CD4-positive, alpha-beta T cell (primary cell): ENCODE measurements around the gene FNDC3A. TPM values are rescaled to one million over a fixed set of nuclear protein-coding genes. Genes with fewer than 3 reads are reported as not detected.

ENCODE experiments used
- ATAC-seq: fragments of 200-7000 bp; cut with Tn5 transposase; one replicate; pipeline ENCODE4 v1.10.0; 2022; ENCODE audit warnings: mild to moderate bottlenecking; ENCODE audit not compliant: poor library complexity
- CTCF ChIA-PET: fragments of 350-600 bp; sonication (Branson Sonifier 250); formaldehyde crosslinking; loops from one replicate; lab custom pipeline; 2021; ENCODE audit warnings: antibody characterized with exemption, inconsistent platforms; lab: Charles Lee
- POLR2A ChIA-PET: fragments of 350-600 bp; sonication (Branson Sonifier 250); formaldehyde crosslinking; loops from one replicate; lab custom pipeline; 2021; ENCODE audit warnings: antibody characterized with exemption, inconsistent platforms; lab: Charles Lee
- DNase-seq, 14 experiments: peaks; one replicate each; pipeline ENCODE4 v3.0.0-alpha.2; 2013 to 2020; ENCODE audit warnings: mixed read lengths in 2 of 14
- H3K27ac ChIP-seq, 2 donors: one replicate each; pipeline versions ENCODE4 v1.5.1 to v1.7.0; 2013; ENCODE audit warnings: low read length in 2 of 2, low read depth in 1 of 2, mild to moderate bottlenecking in 1 of 2
- H3K27me3 ChIP-seq, 2 experiments: 1 replicate in 1 of 2; 2 replicates in 1 of 2; pipeline versions ENCODE4 v1.6.1 to v1.7.0; 2013; ENCODE audit warnings: low read length in 2 of 2, control low read depth in 1 of 2, mild to moderate bottlenecking in 1 of 2, moderate library complexity in 1 of 2; ENCODE audit not compliant: insufficient read depth in 2 of 2, control insufficient read depth in 1 of 2
- H3K36me3 ChIP-seq: one replicate; pipeline ENCODE4 v1.6.1; 2013; ENCODE audit warnings: low read length, control low read depth; ENCODE audit not compliant: insufficient read depth
- H3K4me1 ChIP-seq: one replicate; pipeline ENCODE4 v1.6.1; 2013; ENCODE audit warnings: low read length, control low read depth; ENCODE audit not compliant: insufficient read depth
- H3K4me3 ChIP-seq: one replicate; pipeline ENCODE4 v1.5.1; 2013; ENCODE audit warnings: mild to moderate bottlenecking, low read length, moderate library complexity
- H3K9me3 ChIP-seq, 2 experiments: 1 replicate in 1 of 2; 2 replicates in 1 of 2; pipeline versions ENCODE4 v1.6.1 to v1.7.0; 2013; ENCODE audit warnings: low read length in 2 of 2, mild to moderate bottlenecking in 2 of 2, control low read depth in 1 of 2, moderate library complexity in 1 of 2; ENCODE audit not compliant: control insufficient read depth in 1 of 2, insufficient read depth in 1 of 2
- H3K27ac Mint-ChIP-seq: one replicate; pipeline ENCODE4 v1.8.0; 2020; ENCODE audit warnings: mixed read lengths
- H3K27me3 Mint-ChIP-seq: one replicate; pipeline ENCODE4 v1.8.0; 2021; ENCODE audit warnings: mixed read lengths
- H3K36me3 Mint-ChIP-seq: one replicate; pipeline ENCODE4 v1.8.0; 2021; ENCODE audit warnings: low read depth, mixed read lengths
- H3K4me1 Mint-ChIP-seq: one replicate; pipeline ENCODE4 v1.8.0; 2021; ENCODE audit warnings: low read depth, mixed read lengths
- H3K4me3 Mint-ChIP-seq: one replicate; pipeline ENCODE4 v1.8.0; 2020; ENCODE audit warnings: mild to moderate bottlenecking, mixed read lengths
- H3K9me3 Mint-ChIP-seq: one replicate; pipeline ENCODE4 v1.8.0; 2020; ENCODE audit warnings: mixed read lengths
- intact Hi-C, 2 experiments: fragments of 100-400 bp; cut with DNase I in 1 of 2; cut with micrococcal nuclease in 1 of 2; formaldehyde crosslinking; loops; one replicate each; pipeline versions ENCODE4 v1.15.1 to v1.9.0; 2023 to 2025; cut with DNase I, micrococcal nuclease
- total RNA-seq, 174 experiments: library from RNA in 2 of 174; stranded (reverse) in 2 of 174; gene quantifications; one replicate each; pipeline ENCODE4 v1.2.3 and lab custom pipeline; 2021 to 2026
- TF ChIP-seq, protein P1 (sequence below): fragments of 200-600 bp; IDR thresholded peaks from one replicate; pipeline ENCODE4 v1.8.0; 2022; ENCODE audit warnings: antibody characterized with exemption, mild to moderate bottlenecking

Gene FNDC3A
- total RNA-seq, 2 experiments from 2014 or later: 27.7 to 28.6 TPM

DNA sequence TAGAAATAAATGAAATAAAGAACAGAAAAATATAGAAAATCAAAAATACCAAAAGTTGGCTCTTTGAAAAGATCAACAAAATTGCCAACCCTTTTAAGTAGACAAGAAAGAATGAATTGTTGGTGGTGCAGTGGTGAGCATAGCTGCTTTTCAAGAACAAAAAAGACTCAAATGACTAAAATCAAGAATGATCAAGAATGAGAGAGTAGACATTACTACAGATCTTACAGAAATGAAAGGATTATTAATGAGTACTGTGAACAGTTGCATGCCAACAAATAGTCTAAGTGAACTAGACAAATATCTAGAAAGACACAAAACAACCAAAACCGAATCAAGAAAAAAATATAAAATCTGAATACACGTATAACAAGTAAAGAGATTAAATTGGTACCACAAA lies 53.9 kb downstream of the FNDC3A start:
- no peak overlapping the region for H3K27ac Mint-ChIP-seq
- intact Hi-C loops: no loop called here
- CTCF ChIA-PET: no interaction called here

DNA sequence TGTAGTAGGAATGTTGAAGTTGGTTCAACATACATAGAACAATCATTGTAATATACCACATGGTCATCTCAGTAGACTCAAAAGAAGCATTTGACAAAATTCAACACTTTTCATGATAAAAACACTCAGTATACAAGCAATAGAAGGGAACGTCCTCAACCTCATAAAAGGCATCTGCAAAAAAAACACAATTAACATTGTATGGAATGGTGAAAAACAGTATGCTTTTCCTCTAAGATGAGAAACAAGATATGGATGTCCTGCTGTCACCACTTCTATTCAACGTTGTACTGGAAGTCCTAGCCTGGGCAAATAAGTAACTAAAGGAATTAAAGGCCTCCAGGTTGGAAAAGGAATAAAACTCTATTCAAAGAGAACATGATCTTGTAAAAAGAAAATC lies 54.5 kb downstream of the FNDC3A start:
- H3K27me3 ChIP-seq: no peaks in the 10 kb centered on the region
- ATAC-seq (no peak), DNase-seq (no peak)
- ChIA-PET CTCF (no interaction called here), POLR2A (no interaction called here)
- intact Hi-C loops: no loop called here
- no peaks in the 10 kb centered on the region for H3K4me1 Mint-ChIP-seq
- TF ChIP-seq, protein P1, sequence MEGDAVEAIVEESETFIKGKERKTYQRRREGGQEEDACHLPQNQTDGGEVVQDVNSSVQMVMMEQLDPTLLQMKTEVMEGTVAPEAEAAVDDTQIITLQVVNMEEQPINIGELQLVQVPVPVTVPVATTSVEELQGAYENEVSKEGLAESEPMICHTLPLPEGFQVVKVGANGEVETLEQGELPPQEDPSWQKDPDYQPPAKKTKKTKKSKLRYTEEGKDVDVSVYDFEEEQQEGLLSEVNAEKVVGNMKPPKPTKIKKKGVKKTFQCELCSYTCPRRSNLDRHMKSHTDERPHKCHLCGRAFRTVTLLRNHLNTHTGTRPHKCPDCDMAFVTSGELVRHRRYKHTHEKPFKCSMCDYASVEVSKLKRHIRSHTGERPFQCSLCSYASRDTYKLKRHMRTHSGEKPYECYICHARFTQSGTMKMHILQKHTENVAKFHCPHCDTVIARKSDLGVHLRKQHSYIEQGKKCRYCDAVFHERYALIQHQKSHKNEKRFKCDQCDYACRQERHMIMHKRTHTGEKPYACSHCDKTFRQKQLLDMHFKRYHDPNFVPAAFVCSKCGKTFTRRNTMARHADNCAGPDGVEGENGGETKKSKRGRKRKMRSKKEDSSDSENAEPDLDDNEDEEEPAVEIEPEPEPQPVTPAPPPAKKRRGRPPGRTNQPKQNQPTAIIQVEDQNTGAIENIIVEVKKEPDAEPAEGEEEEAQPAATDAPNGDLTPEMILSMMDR: no peak
- peaks cover 5% of the 10 kb centered on the region for H3K36me3 ChIP-seq
- H3K4me1 ChIP-seq: no peaks in the 10 kb centered on the region
- no peaks in the 10 kb centered on the region for H3K9me3 Mint-ChIP-seq
- no peak overlapping the region for H3K27ac Mint-ChIP-seq
- no peak overlapping the region for H3K4me3 Mint-ChIP-seq
- peaks cover 51% of the 10 kb centered on the region for H3K36me3 Mint-ChIP-seq
- peaks cover 0 to 3% of the 10 kb centered on the region in 2 experiments for H3K9me3 ChIP-seq
- H3K4me3 ChIP-seq: no peak overlapping the region
- no peaks in the 10 kb centered on the region for H3K27me3 Mint-ChIP-seq
- H3K27ac ChIP-seq: no peak overlapping the region

More for the DNA sequence above, 53.9 kb downstream of the FNDC3A start:
- TF ChIP-seq, protein P1: no peak
- peaks cover 55% of the 10 kb centered on the region for H3K36me3 Mint-ChIP-seq
- Histone ChIP-seq H3K4me3 (no peak overlapping the region), H3K27ac (no peak overlapping the region), H3K36me3 (peaks cover 5% of the 10 kb centered on the region), H3K9me3 (peaks cover 0 to 3% of the 10 kb centered on the region in 2 experiments), H3K4me1 (no peaks in the 10 kb centered on the region), H3K27me3 (no peaks in the 10 kb centered on the region)
- H3K27me3 Mint-ChIP-seq: no peaks in the 10 kb centered on the region
- H3K9me3 Mint-ChIP-seq: peaks cover under 1% of the 10 kb centered on the region
- DNase-seq (no peak), ATAC-seq (no peak)
- H3K4me3 Mint-ChIP-seq: no peak overlapping the region
- POLR2A ChIA-PET: no interaction called here
- H3K4me1 Mint-ChIP-seq: no peaks in the 10 kb centered on the region

DNA sequence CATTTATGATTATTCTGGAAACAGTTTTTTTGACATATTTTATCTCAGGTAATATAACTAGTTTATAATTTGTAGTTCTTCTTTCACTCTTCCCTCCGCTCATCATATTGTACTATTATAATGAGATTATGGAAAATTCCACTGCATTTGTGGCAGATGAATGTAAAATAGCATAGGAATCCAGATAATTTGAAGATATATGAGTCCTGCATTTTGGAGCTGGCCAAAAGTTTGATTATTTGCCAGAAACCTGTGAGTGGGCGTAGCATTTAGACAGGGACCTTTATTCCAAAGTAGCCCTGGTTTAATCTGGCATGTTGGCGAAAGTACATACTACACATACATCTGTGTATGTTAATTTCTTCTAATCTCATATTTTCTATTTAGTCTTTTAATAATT lies 65.2 kb downstream of the FNDC3A start:
- peaks cover 50% of the 10 kb centered on the region for H3K36me3 Mint-ChIP-seq
- Histone ChIP-seq H3K4me1 (no peaks in the 10 kb centered on the region), H3K27ac (no peak overlapping the region), H3K27me3 (no peaks in the 10 kb centered on the region), H3K9me3 (no peaks in the 10 kb centered on the region), H3K4me3 (no peak overlapping the region), H3K36me3 (no peaks in the 10 kb centered on the region)
- ChIA-PET POLR2A (no interaction called here), CTCF (no interaction called here)
- TF ChIP-seq, protein P1: no peak
- H3K4me3 Mint-ChIP-seq: no peak overlapping the region
- no peak overlapping the region for H3K27ac Mint-ChIP-seq
- DNase-seq: no peak
- no peaks in the 10 kb centered on the region for H3K27me3 Mint-ChIP-seq
- intact Hi-C loops: no loop called here
- peaks cover 11% of the 10 kb centered on the region for H3K4me1 Mint-ChIP-seq
- no peak for ATAC-seq
- no peaks in the 10 kb centered on the region for H3K9me3 Mint-ChIP-seq
